CD1c-positive myeloid dendritic cell (primary cell): ENCODE measurements around the gene MT1B.

Experiments used
- DNase-seq: peaks from one replicate; pipeline ENCODE4 v3.0.0-alpha.2; 2016; ENCODE audit errors: extremely low spot score

MT1B gene

DNA sequence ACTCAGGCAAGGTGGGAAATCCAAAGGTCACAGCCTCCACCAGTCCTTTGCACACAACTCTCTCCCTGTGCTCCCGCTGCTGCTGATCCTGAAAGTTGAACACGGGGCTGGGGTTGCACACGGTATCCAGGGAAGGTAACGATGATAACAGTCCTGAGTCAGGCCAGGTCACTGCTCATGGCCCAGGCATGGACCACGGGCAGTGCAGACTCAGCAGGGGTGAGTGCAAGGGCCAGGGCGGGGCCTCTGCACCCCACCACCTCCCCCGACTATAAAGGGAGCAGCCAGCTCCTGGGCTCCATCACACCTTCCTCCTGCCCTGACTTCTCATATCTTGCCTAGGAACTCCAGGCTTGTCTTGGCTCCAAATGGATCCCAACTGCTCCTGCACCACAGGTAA, at the start of gene MT1B:
TSS of gene MT1B (plus strand) at position 301 of the 400 bp plus-strand sequence. CDS start at position 369, 68 bp downstream.
- no peak for DNase-seq

DNA sequence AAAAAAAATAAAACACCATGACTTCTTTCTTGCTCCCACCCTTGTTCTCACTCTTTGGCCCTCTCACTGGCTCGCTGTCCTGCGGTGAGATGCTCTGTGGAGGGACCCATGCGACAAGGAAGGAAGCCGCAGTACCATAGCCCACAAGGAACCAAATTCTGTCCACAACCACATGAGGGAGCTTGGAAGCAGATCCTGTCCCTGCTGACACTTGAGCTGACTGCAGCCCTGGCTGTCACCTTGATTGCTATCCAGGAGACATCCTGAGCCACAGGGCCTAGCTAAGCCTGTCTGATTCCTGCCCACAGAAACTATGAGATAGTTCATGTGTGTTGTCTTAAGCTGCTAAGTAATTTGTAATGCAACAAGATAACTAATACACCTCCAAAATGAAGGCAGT, 48.1 kb upstream of the MT1B start:
- peak; percentile 47 for DNase-seq

DNA sequence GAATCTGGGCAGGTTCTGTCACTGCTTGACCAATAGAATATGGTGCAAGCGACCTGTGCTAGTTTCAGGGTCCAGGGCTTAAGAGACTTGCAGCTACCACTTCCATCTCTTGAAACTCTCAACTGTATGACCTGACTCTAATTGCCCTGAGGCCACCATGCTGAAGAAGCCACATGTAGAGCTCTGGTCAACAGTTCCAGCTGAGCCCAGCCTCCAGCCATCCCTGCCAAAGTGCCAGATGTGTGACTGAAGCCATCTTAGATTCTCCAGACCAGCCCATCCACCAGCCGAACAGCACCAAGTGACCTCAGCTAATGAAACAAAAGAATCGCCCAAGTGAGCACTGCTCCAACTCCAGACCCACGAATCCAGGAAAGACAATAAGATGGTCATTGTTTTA, 46.7 kb upstream of the MT1B start:
- DNase-seq, result no peak

DNA sequence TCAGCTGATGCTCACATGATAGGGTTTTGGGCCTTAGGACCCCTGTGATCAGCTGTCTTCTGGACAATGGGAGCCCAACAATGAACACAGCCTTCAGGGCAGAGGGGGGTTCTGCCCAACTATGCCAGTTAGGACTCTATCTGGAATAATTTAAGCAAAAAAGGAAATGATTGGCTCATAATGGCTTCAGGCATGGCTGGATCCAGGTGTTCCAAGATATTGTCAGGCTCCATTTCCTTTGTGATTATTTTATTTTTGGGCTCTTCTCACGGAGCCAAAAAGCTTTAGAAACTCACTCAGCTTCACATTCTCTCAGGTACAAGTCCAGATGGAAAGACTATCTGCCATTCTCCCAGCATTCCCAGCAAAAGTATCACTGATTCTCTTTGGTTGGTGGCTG, 46.2 kb upstream of the MT1B start:
- DNase-seq, result no peak

GRCh38 chr16:56606071-56606475, 45.6 kb upstream of the MT1B start:
- DNase-seq, result no peak

- no peak for DNase-seq
Measured at GRCh38 chr16:56606476-56607108, 45.1 kb upstream of the MT1B start.

DNA sequence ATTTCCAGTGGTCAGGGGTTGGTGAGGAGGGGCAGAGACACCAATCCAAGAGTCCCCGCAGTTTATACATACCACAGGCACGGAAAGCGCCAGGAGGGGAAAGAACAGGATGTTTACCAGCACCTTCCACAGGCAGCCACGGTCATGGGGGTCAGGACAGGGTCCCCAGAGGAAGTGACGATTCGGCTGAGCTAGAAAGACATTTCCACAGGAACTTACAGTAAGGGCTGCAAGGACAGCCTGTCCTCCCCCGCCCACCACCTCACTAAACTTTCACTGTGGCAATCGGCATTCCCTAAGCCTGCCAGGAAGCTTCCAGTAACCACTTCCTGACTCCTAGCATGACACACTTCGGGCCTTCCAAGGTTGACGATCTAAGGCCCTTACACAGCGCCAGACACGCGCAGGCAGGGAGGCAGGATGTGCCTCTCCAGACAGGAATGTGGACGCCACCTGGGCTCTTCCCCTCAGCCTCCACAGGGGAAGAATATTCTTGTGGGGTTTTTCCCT, 44.5 kb upstream of the MT1B start:
- DNase-seq, result peak; percentile 26

DNA sequence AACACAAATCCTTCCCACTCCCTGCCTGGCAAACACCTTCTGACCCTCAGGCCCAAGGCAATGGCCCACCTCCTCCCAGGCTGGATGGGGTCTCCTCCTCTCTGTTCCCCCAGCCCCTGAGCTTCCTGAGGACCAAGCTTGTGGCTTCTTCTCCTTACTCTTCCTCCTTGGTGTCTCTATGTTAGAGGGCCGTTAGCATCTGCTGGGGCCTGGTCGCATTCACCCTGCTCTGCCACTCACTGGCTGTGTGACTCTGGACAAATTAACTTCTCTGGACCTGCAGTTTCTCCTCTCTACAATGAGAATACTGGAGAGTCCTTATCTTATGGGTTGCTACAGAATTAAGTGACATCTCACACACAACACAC, 44.0 kb upstream of the MT1B start:
- DNase-seq, result no peak

- peak; percentile 98 for DNase-seq
Measured at GRCh38 chr16:56608043-56608875, 43.4 kb upstream of the MT1B start, which contains the start of gene MT2A. MT2A (plus strand) TSS chr16:56608584; CDS start chr16:56608656, 72 bp downstream.

DNA sequence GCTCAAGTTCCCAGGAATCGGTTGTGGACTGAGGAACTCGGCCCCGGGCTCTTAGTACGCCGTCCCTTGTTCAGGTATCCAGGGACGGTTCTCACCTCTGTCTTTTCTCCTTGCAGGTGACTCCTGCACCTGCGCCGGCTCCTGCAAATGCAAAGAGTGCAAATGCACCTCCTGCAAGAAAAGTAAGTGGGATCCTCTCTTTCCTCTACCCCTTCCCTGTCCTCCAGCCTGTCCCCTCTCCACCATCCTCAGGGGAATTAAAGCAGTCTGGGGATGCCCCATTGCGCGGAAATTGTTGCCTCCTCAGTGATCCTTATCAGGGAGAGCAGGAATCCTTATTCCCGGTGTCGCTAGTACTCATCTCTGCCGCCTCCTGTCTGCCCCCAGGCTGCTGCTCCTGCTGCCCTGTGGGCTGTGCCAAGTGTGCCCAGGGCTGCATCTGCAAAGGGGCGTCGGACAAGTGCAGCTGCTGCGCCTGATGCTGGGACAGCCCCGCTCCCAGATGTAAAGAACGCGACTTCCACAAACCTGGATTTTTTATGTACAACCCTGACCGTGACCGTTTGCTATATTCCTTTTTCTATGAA, 42.7 kb upstream of the MT1B start:
- no peak for DNase-seq

DNA sequence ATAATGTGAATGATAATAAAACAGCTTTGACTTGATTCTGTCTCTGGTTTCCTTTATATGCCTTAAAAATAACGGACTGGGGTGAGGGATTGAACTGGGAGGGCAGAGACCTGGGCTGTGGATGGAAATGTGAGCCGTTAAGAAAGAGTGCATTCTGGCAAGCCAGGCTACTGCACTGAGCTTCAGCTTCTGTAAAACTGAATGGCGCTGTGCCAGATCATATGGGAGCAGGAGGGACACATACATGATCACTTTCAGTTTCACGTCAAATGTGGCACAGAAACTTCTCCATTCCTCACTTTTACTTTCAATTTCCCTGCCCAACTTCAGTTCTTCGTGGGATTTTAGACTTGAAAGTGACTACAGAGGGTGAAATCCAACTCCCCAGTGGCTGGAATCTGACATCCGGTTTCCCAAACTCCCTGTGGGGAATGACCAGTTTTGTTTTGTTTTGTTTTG, 42.2 kb upstream of the MT1B start:
- DNase-seq, result peak; percentile 98

DNA sequence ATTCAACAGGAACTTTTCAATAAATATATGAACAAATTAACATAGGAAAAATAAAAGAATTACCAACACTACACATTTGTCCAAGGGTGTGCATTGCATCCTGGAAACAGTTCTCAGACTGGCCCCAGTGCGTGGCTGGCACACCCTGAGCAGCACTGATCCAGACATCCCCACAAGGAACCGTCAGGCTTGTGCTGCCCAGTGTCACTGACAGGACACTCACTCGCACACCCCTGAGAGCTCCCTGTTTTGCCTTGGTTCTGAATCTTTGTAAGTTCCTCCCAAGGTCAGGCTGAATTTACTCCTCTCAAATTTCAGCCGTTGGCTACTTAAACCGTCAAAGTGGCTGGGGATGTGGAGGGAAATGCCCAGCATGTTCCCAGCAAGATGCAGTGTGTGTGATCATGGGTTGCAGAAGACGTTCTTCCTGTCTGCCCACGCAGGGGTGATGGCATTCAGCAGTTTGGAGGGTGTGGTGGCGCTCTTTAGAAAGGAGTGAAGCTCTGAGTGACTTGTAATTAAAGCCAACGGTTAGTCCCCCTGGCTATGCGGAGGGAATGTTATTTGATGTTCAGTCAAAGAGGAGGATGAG, 41.6 kb upstream of the MT1B start:
- peak; percentile 93 for DNase-seq

- no peak for DNase-seq
Measured at GRCh38 chr16:56610609-56611111, 41.0 kb upstream of the MT1B start.

DNA sequence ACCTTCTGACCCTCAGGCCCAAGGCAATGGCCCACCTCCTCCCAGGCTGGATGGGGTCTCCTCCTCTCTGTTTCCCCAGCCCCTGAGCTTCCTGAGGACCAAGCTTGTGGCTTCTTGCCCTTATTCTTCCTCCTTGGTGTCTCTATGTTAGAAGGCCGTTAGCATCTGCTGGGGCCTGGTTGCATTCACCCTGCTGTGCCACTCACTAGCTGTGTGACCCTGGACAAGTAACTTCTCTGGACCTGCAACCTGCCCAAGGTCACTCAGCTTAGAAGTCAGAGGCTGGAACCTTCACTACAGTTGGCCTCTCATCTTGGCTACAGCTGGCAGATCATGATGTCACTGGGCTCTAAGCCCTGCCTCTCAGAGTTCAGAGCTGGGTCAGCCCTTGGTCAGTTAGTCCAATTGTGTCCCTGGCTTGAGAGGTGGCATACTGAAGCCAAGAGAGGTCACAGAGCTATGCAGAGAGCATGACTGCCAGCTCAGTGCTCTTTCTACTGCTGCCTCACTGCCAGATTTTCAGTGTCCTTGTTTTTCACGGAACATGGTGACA, 40.3 kb upstream of the MT1B start:
- DNase-seq, result no peak

GRCh38 chr16:56613706-56614105, 38.0 kb upstream of the MT1B start:
- no peak for DNase-seq

DNA sequence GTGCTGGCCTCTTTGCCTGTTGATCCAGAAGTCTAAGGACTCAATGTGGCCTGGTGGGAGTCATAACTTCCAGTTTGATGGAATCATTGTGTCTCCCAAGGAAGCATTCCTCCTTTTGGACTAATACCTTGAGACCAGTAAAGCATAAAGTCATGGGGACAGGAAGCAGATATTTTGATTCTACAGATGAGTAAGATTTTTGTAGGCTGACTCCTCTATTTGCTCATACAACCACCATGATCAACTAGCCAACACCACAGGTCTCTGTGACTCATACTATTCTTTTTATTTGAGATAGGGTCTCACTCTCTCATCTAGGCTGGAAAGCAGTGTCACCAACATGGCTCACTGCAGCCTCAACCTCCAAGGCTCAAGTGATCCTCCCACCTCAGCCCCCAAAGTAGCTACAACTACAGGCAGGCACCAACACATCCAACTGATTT, 37.1 kb upstream of the MT1B start:
- DNase-seq, result no peak

DNA sequence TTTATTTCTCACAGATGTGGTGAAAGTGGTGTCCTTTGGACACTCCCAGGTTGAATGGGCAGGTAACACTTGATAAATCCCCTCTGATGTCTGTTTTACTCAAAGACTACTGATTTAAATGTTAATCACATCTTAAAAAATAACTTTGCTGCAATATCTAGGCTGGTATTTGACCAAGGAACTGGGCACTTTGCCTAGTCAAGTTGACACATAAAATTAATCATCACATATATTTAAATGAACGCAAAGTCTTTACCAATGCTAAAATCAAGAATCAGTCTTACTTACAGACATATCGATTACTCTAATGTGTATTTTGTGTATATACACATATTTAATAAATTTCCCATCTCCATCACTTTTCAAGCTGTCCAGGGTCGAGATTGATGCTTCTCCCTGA, 36.3 kb upstream of the MT1B start:
- DNase-seq, result no peak

- no peak for DNase-seq
Measured at GRCh38 chr16:56616608-56617211, 35.0 kb upstream of the MT1B start.

DNA sequence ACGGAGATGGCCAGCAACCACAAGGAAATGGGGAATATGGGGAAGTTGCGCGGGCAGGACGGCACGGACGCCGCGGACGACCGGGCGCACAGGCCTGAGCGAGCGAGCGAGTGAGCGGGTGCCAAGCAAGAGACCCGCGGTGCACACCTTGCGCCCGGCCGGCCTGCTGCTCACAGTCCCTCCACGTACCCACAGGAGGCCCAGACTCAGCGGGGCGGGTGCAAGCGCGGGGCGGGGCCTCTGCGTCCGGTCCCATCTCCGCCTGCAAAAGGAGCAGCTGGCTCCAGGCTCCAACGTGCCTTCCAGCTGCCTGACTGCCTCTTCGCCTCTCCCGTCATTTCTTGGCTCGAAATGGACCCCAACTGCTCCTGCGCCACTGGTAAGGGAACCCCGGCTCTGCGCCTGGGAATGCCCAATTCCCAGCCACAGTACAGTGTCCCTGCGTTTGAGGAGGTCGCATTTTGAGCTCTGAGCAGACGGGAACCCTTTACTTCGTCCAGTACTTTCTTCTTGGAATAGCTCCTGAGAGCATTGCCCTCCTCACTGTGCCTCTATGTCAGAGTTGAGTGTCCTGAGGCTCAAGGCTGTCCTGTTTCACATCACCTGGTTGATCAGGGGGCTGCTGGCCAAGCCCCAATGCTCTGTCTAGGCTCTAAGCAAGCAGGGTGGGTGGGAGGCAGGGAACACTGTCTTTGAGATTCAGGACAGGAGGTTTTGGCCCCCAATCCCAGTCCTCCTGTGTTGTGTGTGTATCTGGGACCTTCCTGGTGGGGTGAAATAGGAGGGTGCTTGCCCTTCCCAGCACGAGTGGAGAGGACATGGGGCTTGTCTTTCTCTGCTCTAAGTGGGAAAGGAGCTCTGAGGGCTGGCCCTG, 34.2 kb upstream of the MT1B start:
- peak; percentile 39 for DNase-seq

GRCh38 chr16:56618138-56618537, 33.5 kb upstream of the MT1B start:
- no peak for DNase-seq
